Raji (cell line): Measurements from ENCODE around the gene LCE6A.

Experiments
- POLR2A ChIP-seq: IDR thresholded peaks from 2 replicates; pipeline ENCODE4 v1.6.1; 2011; ENCODE audit warnings: low read depth, low read length, control low read depth; ENCODE audit not compliant: insufficient read depth

The LCE6A gene, protein sequence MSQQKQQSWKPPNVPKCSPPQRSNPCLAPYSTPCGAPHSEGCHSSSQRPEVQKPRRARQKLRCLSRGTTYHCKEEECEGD

DNA sequence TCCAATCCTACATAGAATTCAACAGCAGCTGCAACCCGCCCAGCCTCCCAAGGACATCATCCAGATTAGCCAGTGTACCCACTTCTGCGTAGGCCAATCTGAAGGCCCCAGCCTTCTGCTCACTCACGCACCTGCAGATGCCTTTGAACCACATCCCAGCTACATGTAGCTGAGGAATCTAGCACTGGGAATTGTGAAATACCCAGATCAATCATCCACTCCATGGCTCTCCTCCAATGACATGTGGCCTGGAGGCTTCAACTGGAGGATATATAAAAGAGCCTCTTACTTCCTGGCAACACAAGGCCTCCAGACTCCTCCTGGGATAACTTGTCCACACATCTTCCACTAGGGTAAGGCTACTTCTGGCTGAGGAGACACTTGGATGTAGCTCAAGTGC, at the start of gene LCE6A:
TSS of gene LCE6A (plus strand) at position 301 of the 400 bp plus-strand sequence. CDS start 665 bp downstream, outside the sequence.
- TF ChIP-seq POLR2A = no peak

DNA sequence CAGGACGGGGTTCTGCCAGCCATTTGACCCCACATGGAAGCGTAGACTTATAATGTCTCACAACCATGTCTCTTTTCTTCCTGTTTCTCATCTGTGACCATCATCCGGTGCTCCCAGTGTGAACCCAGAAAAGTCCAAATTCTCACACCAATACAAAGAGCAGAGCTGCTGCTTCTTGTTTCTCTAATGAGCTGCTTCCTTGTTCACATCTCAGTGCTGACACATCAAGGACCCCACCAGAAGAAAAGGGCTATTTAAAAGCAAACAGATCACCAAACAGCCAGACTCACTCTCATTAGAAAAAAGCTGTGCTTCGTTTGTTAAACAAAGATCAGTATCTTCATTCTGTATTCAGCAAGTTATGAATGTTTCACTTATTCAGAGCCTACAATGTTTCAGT, 47.0 kb upstream of the LCE6A start:
- no peak for TF ChIP-seq POLR2A

DNA sequence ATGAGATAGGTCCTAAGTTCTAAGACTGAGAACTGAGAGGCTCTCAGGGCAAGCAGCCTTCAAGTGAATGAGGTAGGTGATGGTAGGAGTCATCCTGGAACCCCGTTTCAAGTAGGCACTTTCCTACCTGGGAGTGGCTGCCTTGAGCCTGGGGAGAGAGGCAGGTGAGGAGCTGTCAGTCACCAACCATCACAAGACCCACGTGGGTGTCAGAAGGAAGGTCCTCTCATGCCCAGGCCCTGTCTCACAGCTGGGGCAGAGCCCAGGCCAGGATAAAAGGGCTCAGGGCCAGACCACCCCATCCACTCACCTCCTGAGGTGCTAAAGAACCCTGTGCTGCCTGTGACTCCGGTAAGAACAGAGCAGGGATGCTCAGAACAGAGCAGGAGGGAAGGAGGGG, 46.2 kb upstream of the LCE6A start, which contains the start of gene LCE1D:
TSS of gene LCE1D (plus strand) at position 301 of the 400 bp plus-strand sequence. CDS start 1,074 bp downstream, outside the sequence.
- TF ChIP-seq POLR2A = no peak

DNA sequence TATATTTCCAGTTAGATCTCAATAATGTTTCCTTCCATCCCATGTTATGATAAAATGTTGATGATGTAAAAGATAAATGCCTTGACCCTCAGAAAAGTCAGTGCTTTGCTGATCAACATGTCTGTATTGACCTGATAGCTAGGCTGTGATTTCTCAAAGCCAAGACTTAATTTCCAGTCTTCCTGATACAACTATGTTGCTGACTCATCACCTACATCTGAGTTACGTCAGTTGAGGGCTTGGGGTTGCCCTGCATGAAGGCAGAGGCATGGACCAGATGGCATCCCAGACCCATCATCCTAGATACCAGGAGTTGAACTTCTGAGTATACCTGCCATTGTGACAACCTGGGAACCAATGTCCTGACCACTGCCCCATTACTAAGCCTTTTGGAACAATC, 41.3 kb upstream of the LCE6A start:
- no peak for TF ChIP-seq POLR2A

DNA sequence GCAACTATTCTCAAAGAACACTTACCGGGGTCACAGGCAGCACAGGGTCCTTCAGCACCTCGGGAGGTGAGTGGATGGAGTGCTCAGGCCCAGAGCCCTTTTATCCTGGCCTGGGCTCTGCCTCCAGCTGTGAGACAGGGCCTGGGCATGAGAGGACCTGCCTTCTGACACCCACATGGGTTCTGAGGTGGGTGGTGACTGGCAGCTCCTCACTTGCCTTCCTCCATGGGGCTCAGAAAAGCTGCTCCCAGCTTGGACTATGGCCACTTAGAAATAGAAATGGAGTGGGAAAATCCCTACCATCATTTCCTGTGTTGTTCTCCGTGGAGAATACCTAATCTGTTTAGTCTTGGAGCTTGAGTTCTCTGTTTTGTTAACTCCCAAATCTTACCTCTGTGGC, 36.1 kb upstream of the LCE6A start, which contains the start of gene LCE1C:
TSS of gene LCE1C (minus strand) at position 76 of the 400 bp plus-strand sequence. CDS start 1,173 bp downstream, outside the sequence.
- TF ChIP-seq POLR2A = no peak

DNA sequence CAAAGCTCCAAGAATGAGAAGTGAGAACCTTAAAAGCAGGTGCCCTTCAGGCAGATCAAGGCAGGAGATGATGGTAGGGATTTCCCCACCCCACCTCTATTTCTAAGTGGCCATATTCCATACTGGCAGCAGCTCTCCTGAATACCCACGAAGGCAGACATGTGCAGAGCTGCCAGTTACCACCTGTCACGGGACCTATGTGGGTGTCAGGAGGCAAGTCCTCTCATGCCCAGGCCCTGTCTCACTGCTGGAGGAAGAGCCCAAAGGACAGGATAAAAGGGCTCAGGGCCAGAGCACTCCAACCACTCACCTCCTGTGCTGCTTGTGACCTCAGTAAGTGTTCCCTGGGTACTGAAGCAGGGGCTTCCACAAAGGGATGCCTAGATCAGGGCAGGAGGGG, 31.6 kb upstream of the LCE6A start:
- no peak for TF ChIP-seq POLR2A

DNA sequence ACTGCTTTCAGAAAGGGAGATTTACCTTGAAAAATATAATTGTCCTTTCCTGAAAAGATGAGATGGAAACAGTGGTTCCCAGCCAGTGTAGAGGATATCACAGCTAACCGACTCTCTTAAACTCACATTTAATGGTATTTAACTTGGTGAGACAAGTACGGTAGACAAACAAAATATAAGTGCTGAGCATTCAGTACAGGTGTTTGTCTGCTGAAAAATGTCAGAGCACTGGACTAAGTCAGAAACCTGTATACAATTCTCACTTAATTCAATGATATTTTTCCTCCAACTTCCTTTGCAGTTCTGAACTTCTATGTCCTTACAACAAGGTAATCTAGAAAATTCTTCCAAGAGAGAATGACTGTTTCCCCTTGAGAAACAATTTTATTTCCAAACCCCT, 31.0 kb upstream of the LCE6A start, which contains the start of gene LCE1B:
TSS of gene LCE1B (plus strand) at position 301 of the 400 bp plus-strand sequence. CDS start 476 bp downstream, outside the sequence.
- no peak for TF ChIP-seq POLR2A

DNA sequence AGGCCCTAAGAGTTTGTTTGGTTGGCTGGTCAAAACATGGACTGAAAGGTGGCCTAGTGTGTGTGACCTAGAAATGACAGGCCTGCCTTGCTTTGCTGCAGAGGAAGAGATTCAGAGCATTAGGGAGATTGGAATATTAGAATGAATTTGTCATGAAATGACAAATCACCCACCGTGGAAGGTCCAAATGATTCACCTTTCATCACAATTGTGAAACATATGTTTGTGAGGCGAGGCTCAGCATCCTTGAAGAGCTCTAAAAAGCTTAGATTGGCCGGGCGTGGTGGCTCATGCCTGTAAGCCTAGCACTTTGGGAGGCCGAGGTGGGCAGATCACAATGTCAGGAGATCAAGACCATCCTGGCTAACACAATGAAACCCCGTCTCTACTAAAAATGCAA, 25.3 kb upstream of the LCE6A start:
- TF ChIP-seq POLR2A = no peak

DNA sequence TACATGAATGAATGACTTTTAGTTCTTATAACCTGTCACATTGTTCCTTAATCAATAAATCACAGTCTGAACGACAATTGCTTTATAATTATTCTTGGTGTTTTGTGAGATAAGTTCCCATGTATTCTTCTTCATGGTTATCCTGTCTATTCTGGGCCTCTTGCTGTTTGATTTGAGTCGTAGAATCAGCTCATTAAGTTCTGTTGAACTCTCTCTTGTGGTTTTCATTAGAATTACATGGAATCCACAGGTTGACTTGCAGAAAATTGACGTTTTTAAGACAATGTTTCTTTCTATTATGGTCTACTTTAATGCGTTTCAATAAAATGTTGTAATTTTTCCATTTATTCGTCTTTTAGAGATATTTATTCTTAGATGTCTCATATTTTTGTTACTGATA, 19.4 kb upstream of the LCE6A start:
- TF ChIP-seq POLR2A = no peak

DNA sequence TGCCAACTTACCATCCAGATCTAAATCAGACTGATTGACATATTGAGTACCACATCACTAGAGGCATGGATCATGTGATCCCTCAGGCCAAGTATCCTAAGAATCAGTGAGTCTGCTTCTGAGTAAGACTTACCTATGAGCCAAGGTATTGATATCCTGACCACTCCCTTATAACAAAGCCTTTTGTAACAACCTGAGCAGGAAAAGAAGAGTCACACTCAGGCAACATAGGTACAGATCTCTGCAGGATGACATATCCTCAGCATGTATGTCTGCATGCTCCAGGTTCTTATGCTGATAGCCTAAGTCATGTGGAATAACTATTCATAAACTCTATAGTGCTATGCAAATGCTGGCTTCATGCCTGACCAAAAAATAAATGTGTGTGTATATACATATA, 17.7 kb upstream of the LCE6A start:
- no peak for TF ChIP-seq POLR2A

DNA sequence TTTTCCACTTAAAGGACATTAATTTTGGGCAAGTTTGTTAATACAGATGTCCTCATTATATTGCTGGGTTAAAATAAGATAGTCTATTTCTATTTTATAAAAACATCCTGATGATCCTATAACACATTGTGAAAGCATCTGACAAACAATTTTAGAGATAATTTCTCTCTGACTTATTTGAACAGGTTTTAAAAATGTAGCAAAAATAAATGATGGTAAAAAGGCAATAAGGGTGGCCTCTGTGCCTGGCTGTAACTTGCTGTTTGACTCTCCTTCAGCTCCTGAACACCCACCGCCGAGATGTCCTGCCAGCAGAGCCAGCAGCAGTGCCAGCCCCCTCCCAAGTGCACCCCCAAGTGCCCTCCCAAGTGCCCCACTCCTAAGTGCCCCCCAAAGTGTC, 15.5 kb upstream of the LCE6A start, which contains the start of gene LCE1A:
TSS of gene LCE1A (plus strand) at position 301 of the 400 bp plus-strand sequence. CDS start at position 301, 0 bp downstream.
- TF ChIP-seq POLR2A = no peak

DNA sequence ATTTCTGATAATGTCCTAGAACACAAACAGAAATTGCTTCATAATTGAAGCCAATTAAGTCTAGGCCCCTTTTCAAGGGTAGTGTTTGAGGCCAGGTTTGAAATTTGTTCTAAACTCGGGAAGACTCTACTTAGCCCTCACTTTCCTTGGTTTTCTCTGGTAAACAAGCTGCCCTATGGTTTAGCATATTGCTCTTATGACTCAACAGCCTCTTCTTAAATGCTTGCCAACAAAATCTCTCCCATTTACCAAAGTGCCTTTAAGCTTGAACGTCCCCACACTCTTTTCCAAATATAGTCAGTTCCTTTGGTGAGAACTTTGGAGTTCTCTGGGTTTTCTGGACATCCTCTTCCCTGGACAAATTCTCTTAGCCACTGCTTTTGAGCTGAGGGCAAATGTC, 5.8 kb upstream of the LCE6A start:
- no peak for TF ChIP-seq POLR2A

DNA sequence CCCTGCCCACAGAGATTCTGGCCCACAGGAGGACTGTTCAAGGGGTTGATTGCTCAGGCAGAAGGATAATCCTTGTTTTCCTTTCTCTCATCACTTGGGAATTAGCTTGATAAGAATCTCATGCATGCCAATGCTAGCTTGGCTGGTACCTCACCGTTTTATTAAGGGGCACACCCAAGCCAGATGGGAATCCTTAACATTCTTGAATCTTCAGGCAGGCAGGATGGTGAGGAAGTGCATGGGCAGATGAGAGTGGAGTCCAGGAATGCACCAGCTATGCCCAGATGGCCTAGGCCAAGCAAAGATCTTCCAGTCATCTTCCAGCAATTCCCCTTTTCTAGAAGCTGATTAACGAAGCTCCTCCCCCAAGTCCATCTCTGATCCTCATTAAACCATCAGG, 13.0 kb downstream of the LCE6A start:
- no peak for TF ChIP-seq POLR2A

DNA sequence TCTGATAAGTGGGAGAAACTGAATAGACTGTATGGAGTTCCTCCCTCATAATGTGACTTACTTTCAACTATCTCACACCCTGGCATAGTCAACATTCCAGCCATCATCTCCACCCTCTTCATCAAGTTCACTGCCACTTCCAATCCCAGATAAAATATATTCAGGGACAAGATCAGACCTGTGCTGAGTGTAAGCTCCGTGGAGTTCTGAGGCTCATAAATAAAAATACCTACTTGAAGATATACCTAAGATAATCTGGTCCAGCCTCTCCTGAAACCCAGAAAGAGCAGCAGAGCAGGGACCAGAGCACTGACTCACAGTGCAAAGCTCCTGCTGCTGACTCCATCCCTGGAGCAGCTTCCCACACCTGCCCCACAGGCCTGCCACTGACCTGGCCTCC, 15.4 kb downstream of the LCE6A start:
- no peak for TF ChIP-seq POLR2A

DNA sequence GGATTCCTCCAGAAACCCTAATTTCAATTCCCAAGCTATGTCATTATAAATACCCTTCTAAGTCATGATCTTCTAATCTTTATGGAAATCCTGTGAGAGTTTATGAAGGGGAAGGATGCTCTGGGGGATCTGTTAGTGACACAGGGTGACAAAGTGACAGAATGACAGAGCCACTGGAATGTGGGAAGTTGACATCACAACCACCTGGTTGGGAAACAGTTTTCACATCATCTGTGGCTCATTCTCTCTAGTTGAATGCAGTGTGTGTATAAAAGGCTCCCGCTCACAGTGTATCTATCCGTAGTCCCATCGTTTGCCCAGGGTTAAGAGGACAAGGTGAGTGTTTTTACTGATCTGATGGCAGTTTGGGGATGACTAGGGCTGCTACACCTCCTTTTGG, 17.0 kb downstream of the LCE6A start, which contains the start of gene LCE7A:
TSS of gene LCE7A (plus strand) at position 301 of the 400 bp plus-strand sequence. CDS start 702 bp downstream, outside the sequence.
- TF ChIP-seq POLR2A = no peak

DNA sequence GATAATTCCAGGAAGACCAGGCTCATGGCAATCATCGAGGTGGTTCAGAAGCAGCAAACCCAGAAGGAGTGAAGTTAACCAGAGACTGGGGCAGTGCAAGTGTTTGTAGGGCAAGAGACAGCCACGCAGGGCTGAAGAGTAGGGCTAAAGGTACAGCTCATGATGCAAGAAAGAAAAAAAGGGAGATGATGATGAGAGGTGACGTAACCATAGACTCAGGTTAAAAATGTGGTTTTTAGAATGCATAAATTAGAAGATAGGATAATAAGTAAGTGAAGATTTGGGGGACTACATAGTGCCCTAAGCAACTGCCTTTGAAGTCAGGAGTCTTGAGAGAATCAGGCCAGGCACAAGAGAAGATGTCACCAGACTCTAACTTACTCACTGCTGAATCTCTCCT, 17.5 kb downstream of the LCE6A start:
- no peak for TF ChIP-seq POLR2A

DNA sequence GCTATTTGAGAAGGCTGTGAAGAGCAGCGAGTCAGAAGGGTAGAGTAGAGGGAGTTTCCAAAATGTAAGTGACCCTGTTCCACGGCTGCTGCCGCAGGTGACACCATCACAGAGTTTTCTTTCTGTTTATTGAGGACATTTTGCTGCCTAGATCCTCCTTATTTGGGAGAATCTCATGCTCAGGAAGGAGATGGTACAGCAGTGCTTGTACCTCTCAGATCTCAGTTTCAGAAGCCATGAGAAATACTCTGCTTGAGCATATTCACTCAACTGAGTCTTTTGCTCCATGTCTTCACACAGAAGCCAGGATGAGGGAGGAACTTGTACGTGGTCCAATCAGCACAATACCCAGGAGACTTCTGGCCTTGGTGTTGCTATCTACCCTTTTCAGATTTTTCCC, 18.7 kb downstream of the LCE6A start:
- no peak for TF ChIP-seq POLR2A
